Liver (tissue), 9 donors: ENCODE measurements around the gene GIPC1. TPM values are rescaled to one million over a fixed set of nuclear protein-coding genes. Genes with fewer than 3 reads are reported as not detected.

Experiments used
- DNase-seq: peaks from one replicate; pipeline ENCODE4 v3.0.0-alpha.2; 2017; ENCODE audit warnings: low spot score
- H3K27ac ChIP-seq, 2 donors: one replicate each; pipeline ENCODE4 v1.7.0; 2013; ENCODE audit warnings: inconsistent platforms in 2 of 2, low read length in 2 of 2, control low read depth in 1 of 2, low read depth in 1 of 2, mild to moderate bottlenecking in 1 of 2
- H3K27me3 ChIP-seq, 4 donors: one replicate each; pipeline versions ENCODE4 v1.6.1 to v1.7.0; 2013; ENCODE audit warnings: low read length in 3 of 4, inconsistent platforms in 1 of 4, mild to moderate bottlenecking in 1 of 4, moderate library complexity in 1 of 4; ENCODE audit not compliant: control insufficient read depth in 4 of 4, insufficient read depth in 4 of 4
- H3K36me3 ChIP-seq, 4 donors: one replicate each; pipeline versions ENCODE4 v1.6.1 to v1.7.0; 2013; ENCODE audit warnings: low read length in 3 of 4, mild to moderate bottlenecking in 3 of 4, low read depth in 1 of 4, moderate library complexity in 1 of 4; ENCODE audit not compliant: control insufficient read depth in 4 of 4, insufficient read depth in 3 of 4
- H3K4me1 ChIP-seq, 4 donors: one replicate each; pipeline versions ENCODE4 v1.6.1 to v1.7.0; 2013; ENCODE audit warnings: low read length in 3 of 4, mild to moderate bottlenecking in 3 of 4, moderate library complexity in 1 of 4; ENCODE audit not compliant: control insufficient read depth in 4 of 4, insufficient read depth in 4 of 4
- H3K4me3 ChIP-seq, 3 donors: one replicate each; pipeline versions ENCODE4 v1.6.1 to v1.7.0; 2013; ENCODE audit warnings: low read length in 3 of 3, control low read depth in 1 of 3, low read depth in 1 of 3, mild to moderate bottlenecking in 1 of 3
- H3K9ac ChIP-seq, 2 donors: one replicate each; pipeline ENCODE4 v1.7.0; 2013; ENCODE audit warnings: low read length in 2 of 2, mild to moderate bottlenecking in 2 of 2, moderate library complexity in 2 of 2, control low read depth in 1 of 2, low read depth in 1 of 2
- H3K9me3 ChIP-seq, 4 donors: one replicate each; pipeline versions ENCODE4 v1.6.1 to v1.7.0; 2013; ENCODE audit warnings: low read length in 3 of 4; ENCODE audit not compliant: control insufficient read depth in 4 of 4
- ATF3 ChIP-seq: IDR thresholded peaks from 2 replicates; pipeline ENCODE4 v1.6.1; 2016; ENCODE audit warnings: antibody characterized with exemption
- NR2F2 ChIP-seq: IDR thresholded peaks from 2 replicates; pipeline ENCODE4 v1.6.1; 2016; ENCODE audit warnings: antibody characterized with exemption
- TAF1 ChIP-seq: conservative IDR thresholded peaks from 2 replicates; pipeline ENCODE4 v1.6.1; 2016; ENCODE audit warnings: antibody characterized with exemption, mild to moderate bottlenecking
- WGBS: extraction: QIAGEN DNeasy Blood & Tissue Kit; methylation state at CpG from one replicate; pipeline ENCODE4 v1.1.7; 2013; 5-methylcytosine and 5-hydroxymethylcytosine counted together
- polyA plus RNA-seq, 2 donors: library from polyadenylated mRNA; stranded (reverse) in 1 of 2; unstranded in 1 of 2; fragments of 200-250 nt in 1 of 2; fragments of >200 nt in 1 of 2; fragmentation: Nextera tagmentation in 1 of 2; extraction: Ambion mirVana in 1 of 2; gene quantifications; one replicate each; pipeline versions ENCODE4 v1.2.1 to v1.2.3, GENCODE V29; 2013 to 2015
- total RNA-seq, 2 donors: library from RNA; depleted of rRNA; stranded (reverse); fragments of >200 nt; gene quantifications; one replicate each; pipeline ENCODE4 v1.2.3, GENCODE V29; 2014
- TF ChIP-seq, protein P1 (sequence below): IDR thresholded peaks from 2 replicates; pipeline ENCODE4 v1.6.1; 2016; ENCODE audit warnings: antibody characterized with exemption, mild to moderate bottlenecking
- TF ChIP-seq, protein P2 (sequence below): IDR thresholded peaks from 2 replicates; pipeline ENCODE4 v1.6.1; 2016; ENCODE audit warnings: antibody characterized with exemption
- donor health status: healthy.
- donor health status: healthy.
- donor health status: healthy.
- donor health status: healthy.
- donor health status: healthy.

Gene GIPC1
- total and polyA plus RNA-seq, 4 donors: 18.4 to 34.5 (median 25.5) TPM

- Histone ChIP-seq H3K9me3 (no peaks in the 10 kb centered on the region), H3K4me3 (no peak overlapping the region), H3K36me3 (peaks cover 20 to 45% (median 32%) of the 10 kb centered on the region in 4 donors), H3K9ac (no peak overlapping the region), H3K27me3 (no peaks in the 10 kb centered on the region), H3K4me1 (peaks cover 0 to 7% (median 5%) of the 10 kb centered on the region in 4 donors), H3K27ac (no peak overlapping the region)
- WGBS: 95% methylated on average over 14 of the region's 14 CpGs
- no peak for DNase-seq
- TF ChIP-seq ATF3 (no peak), NR2F2 (no peak)
- TF ChIP-seq, protein P1, sequence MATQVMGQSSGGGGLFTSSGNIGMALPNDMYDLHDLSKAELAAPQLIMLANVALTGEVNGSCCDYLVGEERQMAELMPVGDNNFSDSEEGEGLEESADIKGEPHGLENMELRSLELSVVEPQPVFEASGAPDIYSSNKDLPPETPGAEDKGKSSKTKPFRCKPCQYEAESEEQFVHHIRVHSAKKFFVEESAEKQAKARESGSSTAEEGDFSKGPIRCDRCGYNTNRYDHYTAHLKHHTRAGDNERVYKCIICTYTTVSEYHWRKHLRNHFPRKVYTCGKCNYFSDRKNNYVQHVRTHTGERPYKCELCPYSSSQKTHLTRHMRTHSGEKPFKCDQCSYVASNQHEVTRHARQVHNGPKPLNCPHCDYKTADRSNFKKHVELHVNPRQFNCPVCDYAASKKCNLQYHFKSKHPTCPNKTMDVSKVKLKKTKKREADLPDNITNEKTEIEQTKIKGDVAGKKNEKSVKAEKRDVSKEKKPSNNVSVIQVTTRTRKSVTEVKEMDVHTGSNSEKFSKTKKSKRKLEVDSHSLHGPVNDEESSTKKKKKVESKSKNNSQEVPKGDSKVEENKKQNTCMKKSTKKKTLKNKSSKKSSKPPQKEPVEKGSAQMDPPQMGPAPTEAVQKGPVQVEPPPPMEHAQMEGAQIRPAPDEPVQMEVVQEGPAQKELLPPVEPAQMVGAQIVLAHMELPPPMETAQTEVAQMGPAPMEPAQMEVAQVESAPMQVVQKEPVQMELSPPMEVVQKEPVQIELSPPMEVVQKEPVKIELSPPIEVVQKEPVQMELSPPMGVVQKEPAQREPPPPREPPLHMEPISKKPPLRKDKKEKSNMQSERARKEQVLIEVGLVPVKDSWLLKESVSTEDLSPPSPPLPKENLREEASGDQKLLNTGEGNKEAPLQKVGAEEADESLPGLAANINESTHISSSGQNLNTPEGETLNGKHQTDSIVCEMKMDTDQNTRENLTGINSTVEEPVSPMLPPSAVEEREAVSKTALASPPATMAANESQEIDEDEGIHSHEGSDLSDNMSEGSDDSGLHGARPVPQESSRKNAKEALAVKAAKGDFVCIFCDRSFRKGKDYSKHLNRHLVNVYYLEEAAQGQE: no peak
Measured at GRCh38 chr19:14443632-14444216, 52.2 kb downstream of the GIPC1 start.

GRCh38 chr19:14442891-14443631 lies 52.9 kb downstream of the GIPC1 start:
- H3K4me1 ChIP-seq: peaks cover 0 to 7% (median 5%) of the 10 kb centered on the region in 4 donors
- H3K9ac ChIP-seq: no peak overlapping the region
- TF ChIP-seq NR2F2: no peak
- H3K27me3 ChIP-seq: no peaks in the 10 kb centered on the region
- 97% methylated on average over 16 of the region's 16 CpGs for WGBS
- no peaks in the 10 kb centered on the region for H3K9me3 ChIP-seq
- H3K36me3 ChIP-seq: peaks cover 18 to 43% (median 30%) of the 10 kb centered on the region in 4 donors
- H3K4me3 ChIP-seq: no peak overlapping the region
- DNase-seq: no peak
- H3K27ac ChIP-seq: no peak overlapping the region

- Histone ChIP-seq H3K9ac (no peak overlapping the region), H3K4me3 (no peak overlapping the region), H3K27me3 (no peaks in the 10 kb centered on the region), H3K27ac (no peak overlapping the region), H3K4me1 (peaks cover 0 to 7% (median 5%) of the 10 kb centered on the region in 4 donors), H3K36me3 (peaks cover 15 to 32% (median 22%) of the 10 kb centered on the region in 4 donors), H3K9me3 (no peaks in the 10 kb centered on the region)
- WGBS: 91% methylated on average over 34 of the region's 34 CpGs
- DNase-seq: no peak
- TF ChIP-seq, protein P2, sequence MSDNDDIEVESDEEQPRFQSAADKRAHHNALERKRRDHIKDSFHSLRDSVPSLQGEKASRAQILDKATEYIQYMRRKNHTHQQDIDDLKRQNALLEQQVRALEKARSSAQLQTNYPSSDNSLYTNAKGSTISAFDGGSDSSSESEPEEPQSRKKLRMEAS: no peak
- TF ChIP-seq NR2F2: no peak
- no peak for TF ChIP-seq TAF1
Measured at GRCh38 chr19:14441041-14441938, 54.6 kb downstream of the GIPC1 start.
